Neural cell (in vitro differentiated cells): Measurements from ENCODE around the gene POU5F2. TPM values are rescaled to one million over a fixed set of nuclear protein-coding genes. Genes with fewer than 3 reads are reported as not detected.

Experiments used
- polyA plus RNA-seq: library from polyadenylated mRNA; depleted of rRNA; stranded (reverse); fragments of >200 nt; gene quantifications from 2 replicates; pipeline ENCODE4 v1.2.3, GENCODE V29; 2014

Gene POU5F2
- polyA plus RNA-seq, 1 donor from 2014 or later, result 0.07 TPM

Other genes starting within 250 kb of the POU5F2 start
- gene NR2F1-AS1, start 160.4 kb downstream of the POU5F2 start, polyA plus RNA-seq, result 0.24 and 0.42 TPM in 2 replicates
- 2.1 and 2.3 TPM in 2 replicates for gene NR2F1, start 158.4 kb downstream of the POU5F2 start, polyA plus RNA-seq